GM18507 (cell line): ENCODE measurements around the gene SOX12.
A peak's percentile ranks its signal among the peaks of the same experiment; 100 is the strongest.
"Not testable (repeated sequence)": the region's sequence is repeated elsewhere in the genome, so short reads cannot be mapped to it uniquely, and the experiment has no call there.

Source experiments
- DNase-seq: peaks from one replicate; pipeline ENCODE4 v3.0.0; 2011; ENCODE audit warnings: low read depth; ENCODE audit not compliant: insufficient read length; ENCODE audit errors: extremely low spot score
- FAIRE-seq: peaks from 2 replicates; lab custom pipeline; 2011; peaks lifted over from hg19 to GRCh38; lab: Jason Lieb, UNC

Gene SOX12

GRCh38 chr20:356154-356553 lies 30.8 kb downstream of the SOX12 start:
- not testable (repeated sequence) for DNase-seq, FAIRE-seq

- no peak for FAIRE-seq
- DNase-seq, result no peak
Observed at GRCh38 chr20:356745-357144, 31.4 kb downstream of the SOX12 start.

GRCh38 chr20:358891-359555 lies 33.7 kb downstream of the SOX12 start:
- DNase-seq (no peak), FAIRE-seq (no peak)

- no peak for DNase-seq
- FAIRE-seq, result peak; percentile 64
Observed at GRCh38 chr20:361561-361960, 36.2 kb downstream of the SOX12 start.

- no peak for FAIRE-seq
- DNase-seq, result no peak
Observed at GRCh38 chr20:362271-363254, 37.2 kb downstream of the SOX12 start.

GRCh38 chr20:363319-364078 lies 38.1 kb downstream of the SOX12 start:
- DNase-seq, result no peak
- FAIRE-seq, result no peak

- no peak for DNase-seq
- no peak for FAIRE-seq
Observed at GRCh38 chr20:364905-365794, 39.8 kb downstream of the SOX12 start.

- no peak for FAIRE-seq
- DNase-seq, result no peak
Observed at GRCh38 chr20:366041-366718, 40.8 kb downstream of the SOX12 start.

GRCh38 chr20:366719-367485 lies 41.5 kb downstream of the SOX12 start:
- FAIRE-seq (no peak), DNase-seq (no peak)

- FAIRE-seq (no peak), DNase-seq (no peak)
Observed at GRCh38 chr20:367486-367887, 42.1 kb downstream of the SOX12 start.

- FAIRE-seq (no peak), DNase-seq (no peak)
Observed at GRCh38 chr20:368915-369314, 43.6 kb downstream of the SOX12 start.

GRCh38 chr20:370151-370600 lies 44.8 kb downstream of the SOX12 start:
- FAIRE-seq, result no peak
- no peak for DNase-seq

GRCh38 chr20:370977-371754 lies 45.8 kb downstream of the SOX12 start:
- no peak for FAIRE-seq

GRCh38 chr20:371755-372542 lies 46.6 kb downstream of the SOX12 start:
- DNase-seq, result no peak
- FAIRE-seq, result no peak

More at GRCh38 chr20:370977-371754, 45.8 kb downstream of the SOX12 start:
- no peak for DNase-seq

- not testable (repeated sequence) for DNase-seq, FAIRE-seq
Observed at GRCh38 chr20:372543-373082, 47.3 kb downstream of the SOX12 start.
